ENCODE results near the gene YPEL5. TPM values are rescaled to one million over a fixed set of nuclear protein-coding genes. Genes with fewer than 3 reads are reported as not detected.
"Not testable (repeated sequence)": the region's sequence is repeated elsewhere in the genome, so short reads cannot be mapped to it uniquely, and the experiment has no call there.

Gene YPEL5
- total RNA-seq (109 TPM), polyA plus RNA-seq (ENCODE audit: insufficient read depth, low read depth, low replicate concordance) (102 TPM)
- long read RNA-seq, donor 1, transcript YPEL5-201 (3 exons, 2,182 nt), result major isoform, 25 of 25 reads
- long read RNA-seq, donor 1, partial matches to known transcripts, result 0 of 25 reads
- long read RNA-seq, donor 1, other reads (novel, unspliced or antisense), result 0 of 25 reads
- long read RNA-seq, donor 2, transcript YPEL5-201 (3 exons, 2,182 nt), result major isoform, 37 of 46 reads
- long read RNA-seq, donor 2, transcript YPEL5-210 (2 exons, 935 nt), result minor isoform, 5 of 46 reads
- long read RNA-seq, donor 2, partial matches to known transcripts, result 0 of 46 reads
- long read RNA-seq, donor 2, other reads (novel, unspliced or antisense), result 0 of 46 reads
- long read RNA-seq, donor 3, transcript YPEL5-201 (3 exons, 2,182 nt), result major isoform, 42 of 46 reads
- long read RNA-seq, donor 3, partial matches to known transcripts, result 0 of 46 reads
- long read RNA-seq, donor 3, other reads (novel, unspliced or antisense), result 0 of 46 reads
- long read RNA-seq, donor 4, transcript YPEL5-201 (3 exons, 2,182 nt), result major isoform, 32 of 41 reads
- long read RNA-seq, donor 4, partial matches to known transcripts, result 0 of 41 reads
- long read RNA-seq, donor 4, other reads (novel, unspliced or antisense), result 5 of 41 reads
- long read RNA-seq, donor 5, partial matches to known transcripts, result 0 of 2 reads
- long read RNA-seq, donor 5, other reads (novel, unspliced or antisense), result 0 of 2 reads
- long read RNA-seq, donor 6, transcript YPEL5-201 (3 exons, 2,182 nt), result major isoform, 75 of 298 reads
- long read RNA-seq, donor 6, transcript YPEL5-210 (2 exons, 935 nt), result minor isoform, 10 of 298 reads
- long read RNA-seq, donor 6, partial matches to known transcripts, result 211 of 298 reads
- long read RNA-seq, donor 6, other reads (novel, unspliced or antisense), result 0 of 298 reads
- long read RNA-seq, donor 7, transcript YPEL5-201 (3 exons, 2,182 nt), result major isoform, 67 of 76 reads
- long read RNA-seq, donor 7, partial matches to known transcripts, result 2 of 76 reads
- long read RNA-seq, donor 7, other reads (novel, unspliced or antisense), result 4 of 76 reads
- long read RNA-seq, donor 8, transcript YPEL5-201 (3 exons, 2,182 nt), result major isoform, 27 of 36 reads
- long read RNA-seq, donor 8, partial matches to known transcripts, result 0 of 36 reads
- long read RNA-seq, donor 8, other reads (novel, unspliced or antisense), result 5 of 36 reads
- long read RNA-seq, donor 9, transcript YPEL5-201 (3 exons, 2,182 nt), result major isoform, 14 of 17 reads
- long read RNA-seq, donor 9, partial matches to known transcripts, result 0 of 17 reads
- long read RNA-seq, donor 9, other reads (novel, unspliced or antisense), result 0 of 17 reads
- long read RNA-seq, donor 10, transcript YPEL5-201 (3 exons, 2,182 nt), result major isoform, 31 of 34 reads
- long read RNA-seq, donor 10, partial matches to known transcripts, result 0 of 34 reads
- long read RNA-seq, donor 10, other reads (novel, unspliced or antisense), result 0 of 34 reads

- Histone ChIP-seq H3K4me3 (ENCODE audit: low read length in 3 of 3) (peak within 1 kb of the TSS; percentile 69 to 77 (median 69)), H3K27me3 (ENCODE audit: control insufficient read depth, insufficient read depth, low read length) (no peaks in the 10 kb centered on the region), H3K9me3 (ENCODE audit: control insufficient read depth in 2 of 3, insufficient read depth in 1 of 3, low read length in 3 of 3) (no peaks in the 10 kb centered on the region), H3K4me1 (ENCODE audit: control insufficient read depth in 2 of 3, insufficient read depth in 2 of 3, low read depth in 1 of 3, low read length in 3 of 3) (peaks cover 3 to 15% (median 12%) of the 10 kb centered on the region in 3 donors), H3K9ac (ENCODE audit: low read length in 3 of 3) (peak within 1 kb of the TSS; percentile 60 to 81 (median 75)), H3K36me3 (ENCODE audit: control insufficient read depth in 2 of 3, insufficient read depth in 3 of 3, low read length in 3 of 3) (no peaks in the 10 kb centered on the region), H3K27ac (ENCODE audit: low read depth in 2 of 2, low read length in 2 of 2) (peak within 1 kb of the TSS; percentile 95 to 97)
- TF ChIP-seq CTCF (IDR thresholded peaks at IDR 0.05; ENCODE audit: borderline replicate concordance, extremely low read depth, insufficient read depth), result no peak
- peak; percentile 94 for FAIRE-seq
- DNase-seq, result peak; percentile 99 to 100 (median 100)
- intact Hi-C loops (cut with DNase I), result no loop called here
Observed at GRCh38 chr2:30146337-30147195, at the start of gene YPEL5. Gene YPEL5, plus strand, starts transcription at chr2:30147007. Its CDS starts 9,645 bp downstream, at chr2:30156652.

GRCh38 chr2:30098266-30099005 lies 48.4 kb upstream of the YPEL5 start:
- no peak for TF ChIP-seq CTCF (IDR thresholded peaks at IDR 0.05; ENCODE audit: borderline replicate concordance, extremely low read depth, insufficient read depth)
- intact Hi-C loops (cut with DNase I), result no loop called here
- Histone ChIP-seq H3K9me3 (ENCODE audit: control insufficient read depth in 2 of 3, insufficient read depth in 1 of 3, low read length in 3 of 3) (no peaks in the 10 kb centered on the region), H3K27ac (ENCODE audit: low read depth in 2 of 2, low read length in 2 of 2) (no peak overlapping the region), H3K9ac (ENCODE audit: low read length in 3 of 3) (no peak overlapping the region), H3K4me1 (ENCODE audit: control insufficient read depth in 2 of 3, insufficient read depth in 2 of 3, low read depth in 1 of 3, low read length in 3 of 3) (no peaks in the 10 kb centered on the region), H3K27me3 (ENCODE audit: control insufficient read depth, insufficient read depth, low read length) (no peaks in the 10 kb centered on the region), H3K4me3 (ENCODE audit: low read length in 3 of 3) (no peak overlapping the region), H3K36me3 (ENCODE audit: control insufficient read depth in 2 of 3, insufficient read depth in 3 of 3, low read length in 3 of 3) (no peaks in the 10 kb centered on the region)
- DNase-seq, result peak in 3 of 5 donors; percentile 26 to 58 (median 53)
- FAIRE-seq, result no peak

GRCh38 chr2:30099366-30099765 lies 47.4 kb upstream of the YPEL5 start:
- H3K36me3 ChIP-seq (ENCODE audit: control insufficient read depth in 2 of 3, insufficient read depth in 3 of 3, low read length in 3 of 3); H3K4me3 ChIP-seq (ENCODE audit: low read length in 3 of 3); H3K27me3 ChIP-seq (ENCODE audit: control insufficient read depth, insufficient read depth, low read length); FAIRE-seq; intact Hi-C loops (cut with DNase I); H3K9ac ChIP-seq (ENCODE audit: low read length in 3 of 3); H3K27ac ChIP-seq (ENCODE audit: low read depth in 2 of 2, low read length in 2 of 2); DNase-seq; H3K9me3 ChIP-seq (ENCODE audit: control insufficient read depth in 2 of 3, insufficient read depth in 1 of 3, low read length in 3 of 3); H3K4me1 ChIP-seq (ENCODE audit: control insufficient read depth in 2 of 3, insufficient read depth in 2 of 3, low read depth in 1 of 3, low read length in 3 of 3): not testable (repeated sequence)

- H3K36me3 ChIP-seq (ENCODE audit: control insufficient read depth in 2 of 3, insufficient read depth in 3 of 3, low read length in 3 of 3); H3K9ac ChIP-seq (ENCODE audit: low read length in 3 of 3); H3K9me3 ChIP-seq (ENCODE audit: control insufficient read depth in 2 of 3, insufficient read depth in 1 of 3, low read length in 3 of 3); H3K27ac ChIP-seq (ENCODE audit: low read depth in 2 of 2, low read length in 2 of 2); H3K27me3 ChIP-seq (ENCODE audit: control insufficient read depth, insufficient read depth, low read length); FAIRE-seq; H3K4me3 ChIP-seq (ENCODE audit: low read length in 3 of 3); intact Hi-C loops (cut with DNase I); DNase-seq; H3K4me1 ChIP-seq (ENCODE audit: control insufficient read depth in 2 of 3, insufficient read depth in 2 of 3, low read depth in 1 of 3, low read length in 3 of 3): not testable (repeated sequence)
Observed at GRCh38 chr2:30100691-30101090, 46.1 kb upstream of the YPEL5 start.

Measured in kidney (tissue), 22 donors.